ENCODE data around the gene ZNF69.

GRCh38 chr19:11843722-11844121 lies 43.9 kb upstream of the ZNF69 start:
- TF ChIP-seq CTCF (IDR thresholded peaks at IDR 0.05) (no peak), POLR2AphosphoS5 (IDR thresholded peaks at IDR 0.05; ENCODE audit: insufficient read depth in 1 of 2, low read depth in 1 of 2) (no peak)
